ENCODE measurements around the gene FLT4. TPM values are rescaled to one million over a fixed set of nuclear protein-coding genes. Genes with fewer than 3 reads are reported as not detected.

Gene FLT4
- total RNA-seq, 1 donor from 2014 or later = 13.1 TPM

DNA sequence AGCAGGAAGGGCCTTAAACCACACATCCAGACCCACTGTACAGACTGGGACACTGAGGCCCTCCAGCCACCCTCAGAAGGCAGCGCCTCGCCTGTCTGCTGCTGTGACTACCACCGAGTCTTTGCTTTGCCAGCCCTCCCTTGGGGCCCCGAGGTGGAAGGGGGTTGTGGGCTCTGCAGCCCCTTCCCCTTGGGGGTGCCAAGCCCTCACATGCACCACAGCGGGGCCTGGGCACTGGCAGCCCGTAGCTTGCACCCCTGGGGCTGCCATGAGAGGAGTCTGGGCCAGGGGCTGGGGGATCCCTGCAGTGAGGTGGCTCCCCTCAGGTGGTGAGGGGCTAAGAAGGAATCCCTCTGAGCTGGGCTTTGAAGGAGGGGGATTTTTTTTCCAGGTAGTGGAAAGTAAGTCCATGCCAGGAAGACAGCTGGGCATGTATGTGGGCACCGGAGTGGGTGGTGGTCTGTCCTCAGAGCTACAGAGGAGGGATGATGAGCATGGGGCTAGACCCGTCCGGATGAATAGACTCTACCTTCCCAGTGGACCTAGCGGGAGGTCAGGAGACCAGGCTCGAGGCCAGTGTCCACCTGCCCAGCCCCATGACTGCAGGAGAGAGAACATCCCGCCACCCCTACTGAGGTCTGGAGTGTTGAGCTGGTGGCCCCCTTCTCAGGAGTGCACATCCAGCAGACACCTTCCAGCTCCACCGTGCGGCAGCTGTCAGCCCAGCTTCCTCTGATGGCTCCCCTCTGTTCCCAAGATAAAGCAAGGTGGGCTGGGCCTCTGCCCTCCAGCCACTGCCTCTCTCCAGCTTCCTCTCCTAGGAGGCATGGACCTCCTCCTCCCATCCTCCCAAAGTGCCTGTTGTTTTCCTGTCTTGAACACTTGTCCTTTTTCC, 15.9 kb downstream of the FLT4 start:
- Mint-ChIP-seq H3K4me3 (no peak overlapping the region), H3K4me1 (peaks cover 5% of the 10 kb centered on the region), H3K27ac (ENCODE audit: unreplicated experiment) (no peak overlapping the region), H3K9me3 (peaks cover 2% of the 10 kb centered on the region), H3K36me3 (ENCODE audit: low read depth) (no peaks in the 10 kb centered on the region), H3K27me3 (ENCODE audit: low read depth) (peaks cover 3% of the 10 kb centered on the region)
- TF ChIP-seq, protein P1, sequence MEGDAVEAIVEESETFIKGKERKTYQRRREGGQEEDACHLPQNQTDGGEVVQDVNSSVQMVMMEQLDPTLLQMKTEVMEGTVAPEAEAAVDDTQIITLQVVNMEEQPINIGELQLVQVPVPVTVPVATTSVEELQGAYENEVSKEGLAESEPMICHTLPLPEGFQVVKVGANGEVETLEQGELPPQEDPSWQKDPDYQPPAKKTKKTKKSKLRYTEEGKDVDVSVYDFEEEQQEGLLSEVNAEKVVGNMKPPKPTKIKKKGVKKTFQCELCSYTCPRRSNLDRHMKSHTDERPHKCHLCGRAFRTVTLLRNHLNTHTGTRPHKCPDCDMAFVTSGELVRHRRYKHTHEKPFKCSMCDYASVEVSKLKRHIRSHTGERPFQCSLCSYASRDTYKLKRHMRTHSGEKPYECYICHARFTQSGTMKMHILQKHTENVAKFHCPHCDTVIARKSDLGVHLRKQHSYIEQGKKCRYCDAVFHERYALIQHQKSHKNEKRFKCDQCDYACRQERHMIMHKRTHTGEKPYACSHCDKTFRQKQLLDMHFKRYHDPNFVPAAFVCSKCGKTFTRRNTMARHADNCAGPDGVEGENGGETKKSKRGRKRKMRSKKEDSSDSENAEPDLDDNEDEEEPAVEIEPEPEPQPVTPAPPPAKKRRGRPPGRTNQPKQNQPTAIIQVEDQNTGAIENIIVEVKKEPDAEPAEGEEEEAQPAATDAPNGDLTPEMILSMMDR (conservative IDR thresholded peaks at IDR 0.05) = no peak
- no peak for DNase-seq (ENCODE audit: low read depth, low spot score)

DNA sequence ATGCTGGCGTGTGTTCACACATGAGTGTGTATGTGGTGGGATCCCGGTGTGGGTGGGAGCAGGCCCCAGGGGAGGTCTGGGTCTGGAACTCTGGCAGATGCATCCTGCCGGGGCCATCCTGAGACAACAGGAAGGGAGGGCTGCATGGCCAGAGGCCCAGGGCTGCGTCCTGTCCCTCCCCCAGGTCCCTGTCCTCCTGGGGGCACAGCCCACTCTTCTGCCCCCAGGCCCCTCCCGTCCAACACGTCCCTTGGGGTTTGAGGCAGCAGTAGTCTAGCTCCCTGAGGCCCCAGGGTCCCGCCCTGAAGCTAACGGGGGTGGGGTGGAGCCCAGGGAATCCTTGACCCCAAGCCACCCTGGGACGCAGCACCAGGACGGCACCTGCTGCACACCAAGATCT, 16.6 kb downstream of the FLT4 start:
- peaks cover 5% of the 10 kb centered on the region for H3K4me1 Mint-ChIP-seq
- H3K27ac Mint-ChIP-seq (ENCODE audit: unreplicated experiment) = no peak overlapping the region
- no peaks in the 10 kb centered on the region for H3K36me3 Mint-ChIP-seq (ENCODE audit: low read depth)
- DNase-seq (ENCODE audit: low read depth, low spot score) = no peak
- peaks cover 3% of the 10 kb centered on the region for H3K27me3 Mint-ChIP-seq (ENCODE audit: low read depth)
- H3K4me3 Mint-ChIP-seq = no peak overlapping the region
- peaks cover 2% of the 10 kb centered on the region for H3K9me3 Mint-ChIP-seq
- TF ChIP-seq, protein P1 (conservative IDR thresholded peaks at IDR 0.05) = no peak

DNA sequence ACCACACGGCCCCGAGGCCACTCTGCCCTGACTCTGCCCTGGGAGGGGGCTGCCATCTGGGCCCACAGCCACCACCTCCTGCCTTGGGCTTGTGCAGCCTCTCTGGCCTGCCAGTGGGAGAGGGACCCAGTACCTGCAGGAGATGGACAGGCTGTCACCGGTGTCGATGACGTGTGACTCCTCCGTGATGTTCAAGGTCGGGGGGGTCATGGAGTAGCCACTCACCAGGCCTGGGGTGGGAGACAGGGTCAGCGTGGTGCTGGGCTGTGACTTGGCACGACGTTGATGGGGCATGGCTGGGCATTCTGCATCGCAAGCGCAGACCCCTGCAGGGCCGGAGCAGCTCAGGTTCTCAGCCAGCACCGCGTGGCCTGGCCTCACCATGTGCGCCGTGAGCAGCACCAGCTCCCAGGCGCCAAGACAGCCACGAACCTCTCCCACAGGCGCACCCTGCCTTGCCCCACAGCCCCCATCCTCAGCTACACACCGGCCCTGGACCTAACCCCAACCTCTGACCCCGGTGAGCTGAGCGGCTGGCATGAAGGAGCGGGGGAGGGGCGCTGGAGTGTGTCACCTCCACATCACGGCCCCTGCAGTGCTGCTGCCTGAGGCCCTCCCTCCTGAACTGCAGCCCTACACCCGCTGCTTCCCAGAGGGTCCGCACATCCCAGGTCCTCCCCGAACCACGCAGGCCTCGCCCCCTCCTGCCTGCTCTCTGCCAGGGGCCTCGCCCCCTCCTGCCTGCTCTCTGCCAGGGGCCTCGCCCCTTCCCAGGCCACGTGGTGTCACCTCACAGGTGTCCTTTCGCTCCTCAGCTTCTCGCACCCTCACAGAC, 17.6 kb downstream of the FLT4 start:
- H3K4me1 Mint-ChIP-seq = peaks cover 5% of the 10 kb centered on the region
- TF ChIP-seq, protein P1 (conservative IDR thresholded peaks at IDR 0.05) = no peak
- no peak overlapping the region for H3K4me3 Mint-ChIP-seq
- H3K27me3 Mint-ChIP-seq (ENCODE audit: low read depth) = no peaks in the 10 kb centered on the region
- no peak for DNase-seq (ENCODE audit: low read depth, low spot score)
- H3K9me3 Mint-ChIP-seq = peaks cover 2% of the 10 kb centered on the region
- H3K36me3 Mint-ChIP-seq (ENCODE audit: low read depth) = no peaks in the 10 kb centered on the region
- no peak overlapping the region for H3K27ac Mint-ChIP-seq (ENCODE audit: unreplicated experiment)

DNA sequence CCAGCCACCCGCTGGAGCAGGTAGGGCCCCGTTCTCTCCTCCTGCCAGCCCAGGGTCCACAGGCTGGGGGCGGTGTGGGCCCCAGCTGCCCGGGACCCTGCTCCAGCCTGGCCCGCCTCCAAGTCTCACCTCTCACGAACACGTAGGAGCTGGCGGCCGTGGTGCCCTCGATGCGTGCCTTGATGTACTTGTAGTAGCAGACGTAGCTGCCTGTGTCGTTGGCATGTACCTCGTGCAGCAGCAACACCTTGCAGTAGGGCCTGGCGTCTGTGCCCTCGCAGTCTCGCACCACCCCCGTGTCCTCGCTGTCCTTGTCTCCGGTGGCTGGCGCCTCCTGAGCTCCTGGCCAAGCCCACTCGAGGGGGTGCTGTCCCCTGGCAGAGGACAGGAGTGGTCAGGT, 19.0 kb downstream of the FLT4 start:
- Mint-ChIP-seq H3K36me3 (ENCODE audit: low read depth) (no peaks in the 10 kb centered on the region), H3K4me3 (no peak overlapping the region), H3K27ac (ENCODE audit: unreplicated experiment) (no peak overlapping the region), H3K27me3 (ENCODE audit: low read depth) (no peaks in the 10 kb centered on the region), H3K9me3 (peaks cover 2% of the 10 kb centered on the region), H3K4me1 (peaks cover 5% of the 10 kb centered on the region)
- DNase-seq (ENCODE audit: low read depth, low spot score) = no peak
- TF ChIP-seq, protein P1 (conservative IDR thresholded peaks at IDR 0.05) = no peak

DNA sequence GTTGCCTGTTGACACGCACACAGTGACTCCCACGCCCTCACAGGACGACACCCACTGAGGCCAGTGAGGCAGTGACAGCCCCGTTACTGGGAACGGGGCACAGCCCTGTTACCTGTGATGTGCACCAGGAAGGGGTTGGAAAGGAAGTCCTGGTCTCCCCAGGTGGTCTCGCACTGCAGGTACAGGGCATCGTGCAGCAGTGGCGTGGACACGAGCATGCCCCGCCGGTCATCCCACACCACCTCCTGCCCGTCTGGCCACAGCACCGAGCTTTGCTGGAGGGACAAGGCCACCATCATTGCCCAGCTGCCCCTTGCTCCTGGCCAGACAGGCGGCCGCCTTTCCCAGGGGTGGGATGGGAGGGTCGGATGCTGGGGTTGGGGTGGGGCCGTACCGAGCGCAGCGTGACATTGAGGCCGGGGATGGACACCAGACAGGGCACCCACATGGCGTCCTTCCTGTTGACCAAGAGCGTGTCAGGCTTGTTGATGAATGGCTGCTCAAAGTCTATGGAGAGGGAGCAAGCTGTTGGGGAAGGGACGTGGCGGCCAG, 19.5 kb downstream of the FLT4 start:
- H3K27me3 Mint-ChIP-seq (ENCODE audit: low read depth) = no peaks in the 10 kb centered on the region
- H3K4me3 Mint-ChIP-seq = no peak overlapping the region
- H3K9me3 Mint-ChIP-seq = peaks cover 2% of the 10 kb centered on the region
- no peaks in the 10 kb centered on the region for H3K36me3 Mint-ChIP-seq (ENCODE audit: low read depth)
- DNase-seq (ENCODE audit: low read depth, low spot score) = no peak
- H3K4me1 Mint-ChIP-seq = peaks cover 5% of the 10 kb centered on the region
- TF ChIP-seq, protein P1 (conservative IDR thresholded peaks at IDR 0.05) = no peak
- H3K27ac Mint-ChIP-seq (ENCODE audit: unreplicated experiment) = no peak overlapping the region
